HS-5 (cell line): Measurements from ENCODE around the gene RNF144B.

ENCODE experiments used
- DNase-seq: peaks from one replicate; pipeline ENCODE4 v3.0.0-alpha.2; 2012; ENCODE audit warnings: low read depth

RNF144B gene

GRCh38 chr6:18488526-18489270, 101.5 kb downstream of the RNF144B start:
- DNase-seq, result no peak

- DNase-seq, result no peak
These were observed 102.2 kb downstream of the RNF144B start for GRCh38 chr6:18489335-18489734.

GRCh38 chr6:18491308-18492045, 104.3 kb downstream of the RNF144B start:
- DNase-seq, result no peak

- no peak for DNase-seq
These were observed 105.8 kb downstream of the RNF144B start for GRCh38 chr6:18492972-18493371.

- DNase-seq, result no peak
These were observed 106.3 kb downstream of the RNF144B start for GRCh38 chr6:18493382-18493891.

- no peak for DNase-seq
These were observed 106.8 kb downstream of the RNF144B start for GRCh38 chr6:18493925-18494324.

- no peak for DNase-seq
These were observed 108.1 kb downstream of the RNF144B start for GRCh38 chr6:18495236-18495635.

GRCh38 chr6:18496462-18496861, 109.3 kb downstream of the RNF144B start:
- DNase-seq, result no peak

GRCh38 chr6:18497006-18497405, 109.9 kb downstream of the RNF144B start:
- no peak for DNase-seq

- DNase-seq, result no peak
These were observed 111.3 kb downstream of the RNF144B start for GRCh38 chr6:18498408-18498807.

- DNase-seq, result no peak
These were observed 113.9 kb downstream of the RNF144B start for GRCh38 chr6:18500921-18501662.

GRCh38 chr6:18501663-18502013, 114.5 kb downstream of the RNF144B start:
- peak; percentile 49 for DNase-seq

- DNase-seq, result no peak
These were observed 116.0 kb downstream of the RNF144B start for GRCh38 chr6:18503206-18503592.

GRCh38 chr6:18503593-18504231, 116.6 kb downstream of the RNF144B start:
- peak; percentile 79 for DNase-seq

- DNase-seq, result no peak
These were observed 117.1 kb downstream of the RNF144B start for GRCh38 chr6:18504232-18504596.

- no peak for DNase-seq
These were observed 119.3 kb downstream of the RNF144B start for GRCh38 chr6:18506382-18507017.

- DNase-seq, result no peak
These were observed 119.9 kb downstream of the RNF144B start for GRCh38 chr6:18507018-18507415.

GRCh38 chr6:18507561-18507960, 120.4 kb downstream of the RNF144B start:
- no peak for DNase-seq

- no peak for DNase-seq
These were observed 122.9 kb downstream of the RNF144B start for GRCh38 chr6:18509871-18510643.

GRCh38 chr6:18510644-18511033, 123.5 kb downstream of the RNF144B start:
- no peak for DNase-seq

GRCh38 chr6:18511211-18511610, 124.1 kb downstream of the RNF144B start:
- no peak for DNase-seq
